ENCODE results near the gene DOCK1.

DNA sequence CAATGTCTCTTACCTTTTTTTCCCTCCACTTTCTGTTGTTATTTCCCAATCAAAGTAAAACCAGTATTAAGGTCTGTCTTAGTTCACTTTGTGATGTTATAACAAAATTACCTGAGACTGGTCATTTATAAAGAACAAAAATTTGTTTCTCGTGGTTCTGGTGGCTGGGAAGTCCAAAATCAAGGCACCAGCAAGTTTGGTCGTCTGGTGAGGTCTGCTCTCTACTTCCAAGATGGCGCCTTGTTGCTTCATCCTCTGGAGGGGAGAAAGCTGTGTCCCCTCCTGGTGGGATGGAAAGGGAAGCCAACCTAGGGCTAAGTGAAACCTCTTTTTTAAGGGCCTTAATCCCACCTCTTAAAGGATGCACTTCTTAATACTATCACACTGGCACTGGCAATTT is 313.4 kb downstream of the DOCK1 start:
- TF ChIP-seq EZH2 (IDR thresholded peaks at IDR 0.05; ENCODE audit: insufficient read depth, poor library complexity, severe bottlenecking) (no peak), EZH2phosphoT487 (IDR thresholded peaks at IDR 0.05; ENCODE audit: insufficient read depth, low read depth) (no peak)
